GM21423 (cell line): ENCODE data around the gene MAP4K4.

Experiments used
- ATAC-seq: cut with Tn5 transposase; IDR thresholded peaks from one replicate; pipeline ENCODE4 v1.9.1; 2021; ENCODE audit warnings: mild to moderate bottlenecking, moderate library complexity; ENCODE audit not compliant: unreplicated experiment

MAP4K4 gene

GRCh38 chr2:101859604-101860003, 162.1 kb downstream of the MAP4K4 start:
- ATAC-seq = no peak

GRCh38 chr2:101860157-101860556, 162.7 kb downstream of the MAP4K4 start:
- ATAC-seq = no peak

- ATAC-seq = no peak
Observed at GRCh38 chr2:101860782-101861181, 163.3 kb downstream of the MAP4K4 start.

GRCh38 chr2:101861382-101861781, 163.9 kb downstream of the MAP4K4 start:
- ATAC-seq = no peak

GRCh38 chr2:101863534-101863933, 166.0 kb downstream of the MAP4K4 start:
- ATAC-seq = no peak

GRCh38 chr2:101864426-101864825, 166.9 kb downstream of the MAP4K4 start:
- ATAC-seq = no peak

- ATAC-seq = no peak
Observed at GRCh38 chr2:101868525-101868924, 171.0 kb downstream of the MAP4K4 start.

- ATAC-seq = no peak
Observed at GRCh38 chr2:101869527-101869926, 172.0 kb downstream of the MAP4K4 start.

GRCh38 chr2:101870444-101870843, 172.9 kb downstream of the MAP4K4 start:
- no peak for ATAC-seq

GRCh38 chr2:101871480-101871879, 174.0 kb downstream of the MAP4K4 start:
- ATAC-seq = no peak

- no peak for ATAC-seq
Observed at GRCh38 chr2:101872480-101872879, 175.0 kb downstream of the MAP4K4 start.

GRCh38 chr2:101873543-101873942, 176.0 kb downstream of the MAP4K4 start:
- ATAC-seq = no peak

GRCh38 chr2:101874069-101874468, 176.6 kb downstream of the MAP4K4 start:
- no peak for ATAC-seq

- ATAC-seq = no peak
Observed at GRCh38 chr2:101879466-101879865, 182.0 kb downstream of the MAP4K4 start.

GRCh38 chr2:101881131-101881530, 183.6 kb downstream of the MAP4K4 start:
- no peak for ATAC-seq

- ATAC-seq = no peak
Observed at GRCh38 chr2:101882769-101883307, 185.3 kb downstream of the MAP4K4 start.

- ATAC-seq = no peak
Observed at GRCh38 chr2:101883860-101884259, 186.4 kb downstream of the MAP4K4 start.

GRCh38 chr2:101884423-101884822, 186.9 kb downstream of the MAP4K4 start:
- ATAC-seq = no peak

GRCh38 chr2:101887328-101887727, 189.8 kb downstream of the MAP4K4 start:
- ATAC-seq = no peak

- no peak for ATAC-seq
Observed at GRCh38 chr2:101889460-101890098, 192.1 kb downstream of the MAP4K4 start.

GRCh38 chr2:101892377-101892776, 194.9 kb downstream of the MAP4K4 start:
- no peak for ATAC-seq

GRCh38 chr2:101893681-101894381, 196.3 kb downstream of the MAP4K4 start:
- no peak for ATAC-seq
